Neural progenitor cell (in vitro differentiated cells): ENCODE measurements around the gene SLC17A8. TPM values are rescaled to one million over a fixed set of nuclear protein-coding genes. Genes with fewer than 3 reads are reported as not detected.

Experiments
- DNase-seq: peaks from one replicate; pipeline ENCODE4 v3.0.0-alpha.2; 2016; ENCODE audit warnings: low spot score
- H2AFZ ChIP-seq: fragments of 200-600 bp; sonication (generic); replicated peaks from 2 replicates; pipeline ENCODE4 v1.6.1; 2016; ENCODE audit warnings: antibody characterized with exemption
- H3F3A ChIP-seq: fragments of 200-600 bp; sonication (generic); 2 replicates; pipeline ENCODE4 v1.6.1; 2016; ENCODE audit warnings: antibody characterized with exemption, low read depth
- H3K27ac ChIP-seq: fragments of 200-600 bp; sonication (generic); 2 replicates; pipeline ENCODE4 v1.5.1; 2016; ENCODE audit warnings: mild to moderate bottlenecking
- H3K27me3 ChIP-seq: fragments of 200-600 bp; sonication (generic); 2 replicates; pipeline ENCODE4 v1.6.1; 2016; ENCODE audit warnings: mild to moderate bottlenecking, moderate library complexity
- H3K36me3 ChIP-seq: fragments of 200-600 bp; sonication (generic); 2 replicates; pipeline ENCODE4 v1.5.1; 2016
- H3K4me1 ChIP-seq: fragments of 200-600 bp; sonication (generic); 2 replicates; pipeline ENCODE4 v1.6.1; 2016; ENCODE audit warnings: mixed run types
- H3K4me2 ChIP-seq: fragments of 200-600 bp; sonication (generic); 2 replicates; pipeline ENCODE4 v1.6.1; 2016
- H3K4me3 ChIP-seq: fragments of 200-600 bp; sonication (generic); 2 replicates; pipeline ENCODE4 v1.5.1; 2016
- H3K79me2 ChIP-seq: fragments of 200-600 bp; sonication (generic); 2 replicates; pipeline ENCODE4 v1.6.1; 2016; ENCODE audit warnings: low read depth
- H3K9ac ChIP-seq: fragments of 200-600 bp; sonication (generic); 2 replicates; pipeline ENCODE4 v1.6.1; 2016
- H3K9me3 ChIP-seq: fragments of 200-600 bp; sonication (generic); 2 replicates; pipeline ENCODE4 v1.5.1; 2016; ENCODE audit warnings: low read depth
- H4K20me1 ChIP-seq: fragments of 200-600 bp; sonication (generic); 2 replicates; pipeline ENCODE4 v1.6.1; 2016; ENCODE audit warnings: low read depth
- H3K27ac Mint-ChIP-seq: 3 replicates; pipeline ENCODE4 v1.8.0; 2021; ENCODE audit warnings: mixed read lengths
- H3K27me3 Mint-ChIP-seq: 2 replicates; pipeline ENCODE4 v1.8.0; 2022; ENCODE audit warnings: low read depth, mild to moderate bottlenecking, inconsistent platforms, moderate library complexity, mixed read lengths; ENCODE audit not compliant: insufficient read depth
- H3K36me3 Mint-ChIP-seq: 3 replicates; pipeline ENCODE4 v1.8.0; 2021; ENCODE audit warnings: mixed read lengths
- H3K4me1 Mint-ChIP-seq: 3 replicates; pipeline ENCODE4 v1.8.0; 2021; ENCODE audit warnings: mixed read lengths
- H3K4me3 Mint-ChIP-seq: 3 replicates; pipeline ENCODE4 v1.8.0; 2021; ENCODE audit warnings: mild to moderate bottlenecking, moderate library complexity, mixed read lengths
- H3K9me3 Mint-ChIP-seq: 3 replicates; pipeline ENCODE4 v1.8.0; 2020; ENCODE audit warnings: mixed read lengths
- EZH2 ChIP-seq: fragments of 200-600 bp; sonication (generic); IDR thresholded peaks from 2 replicates; pipeline ENCODE4 v1.6.1; 2017; ENCODE audit warnings: antibody characterized with exemption, mild to moderate bottlenecking, moderate library complexity
- EZH2phosphoT487 ChIP-seq: fragments of 200-600 bp; sonication (generic); IDR thresholded peaks from 2 replicates; pipeline ENCODE4 v1.6.1; 2017; ENCODE audit warnings: antibody characterized with exemption
- total RNA-seq: library from RNA; depleted of rRNA; stranded (reverse); fragments of >200 nt; gene quantifications from 2 replicates; pipeline ENCODE4 v1.2.3, GENCODE V29; 2015; ENCODE audit warnings: low replicate concordance
- TF ChIP-seq, protein P1 (sequence below): fragments of 200-600 bp; sonication (generic); IDR thresholded peaks from 2 replicates; pipeline ENCODE4 v1.5.1; 2017; ENCODE audit warnings: antibody characterized with exemption, mild to moderate bottlenecking

Gene SLC17A8
- total RNA-seq, 1 donor from 2014 or later = not detected

- peaks cover 5% of the 10 kb centered on the region for H3K27me3 Mint-ChIP-seq
- peaks cover 20% of the 10 kb centered on the region for H3K4me1 Mint-ChIP-seq
- Histone ChIP-seq H3K9ac (no peak overlapping the region), H3K27me3 (no peaks in the 10 kb centered on the region), H3K4me2 (no peak overlapping the region), H3F3A (peaks cover 32% of the 10 kb centered on the region), H3K36me3 (no peaks in the 10 kb centered on the region), H3K9me3 (no peaks in the 10 kb centered on the region), H3K4me1 (peaks cover 24% of the 10 kb centered on the region), H2AFZ (no peak overlapping the region), H3K27ac (no peak overlapping the region), H3K79me2 (no peaks in the 10 kb centered on the region), H4K20me1 (no peaks in the 10 kb centered on the region), H3K4me3 (no peak overlapping the region)
- H3K9me3 Mint-ChIP-seq = no peaks in the 10 kb centered on the region
- H3K36me3 Mint-ChIP-seq = no peaks in the 10 kb centered on the region
- TF ChIP-seq, protein P1, sequence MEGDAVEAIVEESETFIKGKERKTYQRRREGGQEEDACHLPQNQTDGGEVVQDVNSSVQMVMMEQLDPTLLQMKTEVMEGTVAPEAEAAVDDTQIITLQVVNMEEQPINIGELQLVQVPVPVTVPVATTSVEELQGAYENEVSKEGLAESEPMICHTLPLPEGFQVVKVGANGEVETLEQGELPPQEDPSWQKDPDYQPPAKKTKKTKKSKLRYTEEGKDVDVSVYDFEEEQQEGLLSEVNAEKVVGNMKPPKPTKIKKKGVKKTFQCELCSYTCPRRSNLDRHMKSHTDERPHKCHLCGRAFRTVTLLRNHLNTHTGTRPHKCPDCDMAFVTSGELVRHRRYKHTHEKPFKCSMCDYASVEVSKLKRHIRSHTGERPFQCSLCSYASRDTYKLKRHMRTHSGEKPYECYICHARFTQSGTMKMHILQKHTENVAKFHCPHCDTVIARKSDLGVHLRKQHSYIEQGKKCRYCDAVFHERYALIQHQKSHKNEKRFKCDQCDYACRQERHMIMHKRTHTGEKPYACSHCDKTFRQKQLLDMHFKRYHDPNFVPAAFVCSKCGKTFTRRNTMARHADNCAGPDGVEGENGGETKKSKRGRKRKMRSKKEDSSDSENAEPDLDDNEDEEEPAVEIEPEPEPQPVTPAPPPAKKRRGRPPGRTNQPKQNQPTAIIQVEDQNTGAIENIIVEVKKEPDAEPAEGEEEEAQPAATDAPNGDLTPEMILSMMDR = no peak
- no peak for TF ChIP-seq EZH2
- no peak for TF ChIP-seq EZH2phosphoT487
- DNase-seq = no peak
- no peak overlapping the region for H3K4me3 Mint-ChIP-seq
- no peak overlapping the region for H3K27ac Mint-ChIP-seq
These were observed 19.3 kb downstream of the SLC17A8 start for GRCh38 chr12:100376161-100376560.

- Histone ChIP-seq H3K27ac (no peak overlapping the region), H4K20me1 (no peaks in the 10 kb centered on the region), H3F3A (no peaks in the 10 kb centered on the region), H3K4me2 (no peak overlapping the region), H3K79me2 (no peaks in the 10 kb centered on the region), H3K27me3 (no peaks in the 10 kb centered on the region), H3K36me3 (no peaks in the 10 kb centered on the region), H3K9ac (no peak overlapping the region), H3K4me1 (peaks cover 10% of the 10 kb centered on the region), H3K9me3 (no peaks in the 10 kb centered on the region), H2AFZ (no peak overlapping the region), H3K4me3 (no peak overlapping the region)
- Mint-ChIP-seq H3K27me3 (no peaks in the 10 kb centered on the region), H3K27ac (no peak overlapping the region), H3K36me3 (no peaks in the 10 kb centered on the region), H3K4me1 (peaks cover 11% of the 10 kb centered on the region), H3K4me3 (no peak overlapping the region), H3K9me3 (no peaks in the 10 kb centered on the region)
- no peak for TF ChIP-seq EZH2
- no peak for TF ChIP-seq EZH2phosphoT487
- TF ChIP-seq, protein P1 = no peak
- no peak for DNase-seq
These were observed 24.5 kb downstream of the SLC17A8 start for GRCh38 chr12:100381379-100381778.

- H3F3A ChIP-seq = no peaks in the 10 kb centered on the region
- peaks cover 10% of the 10 kb centered on the region for H3K4me1 ChIP-seq
- no peaks in the 10 kb centered on the region for H3K9me3 ChIP-seq
- H3K4me3 ChIP-seq = no peak overlapping the region
- no peak overlapping the region for H2AFZ ChIP-seq
- H3K36me3 ChIP-seq = no peaks in the 10 kb centered on the region
- Mint-ChIP-seq H3K4me1 (peaks cover 11% of the 10 kb centered on the region), H3K27ac (no peak overlapping the region), H3K9me3 (no peaks in the 10 kb centered on the region), H3K27me3 (no peaks in the 10 kb centered on the region), H3K4me3 (no peak overlapping the region), H3K36me3 (no peaks in the 10 kb centered on the region)
- no peaks in the 10 kb centered on the region for H3K27me3 ChIP-seq
- H3K79me2 ChIP-seq = no peaks in the 10 kb centered on the region
- H3K9ac ChIP-seq = no peak overlapping the region
- no peak overlapping the region for H3K27ac ChIP-seq
- H3K4me2 ChIP-seq = no peak overlapping the region
- TF ChIP-seq, protein P1 = no peak
- no peak for TF ChIP-seq EZH2phosphoT487
- no peak for TF ChIP-seq EZH2
- no peak for DNase-seq
- H4K20me1 ChIP-seq = no peaks in the 10 kb centered on the region
These were observed 25.5 kb downstream of the SLC17A8 start for GRCh38 chr12:100382338-100382737.
